ENCODE data around the gene TEKT3. TPM values are rescaled to one million over a fixed set of nuclear protein-coding genes. Genes with fewer than 3 reads are reported as not detected.

TEKT3 gene
- total and polyA plus RNA-seq, 5 donors: 0.32 to 0.81 (median 0.65) TPM; not detected in 1

- under 1% methylated on average over 17 of the region's 17 CpGs for WGBS
- peaks cover 17% of the 10 kb centered on the region for H3K4me1 ChIP-seq (ENCODE audit: control insufficient read depth, insufficient read depth, low read length)
Measured at GRCh38 chr17:15257258-15257788, 84.1 kb downstream of the TEKT3 start.

GRCh38 chr17:15256689-15257088, 84.7 kb downstream of the TEKT3 start:
- peaks cover 21% of the 10 kb centered on the region for H3K4me1 ChIP-seq (ENCODE audit: control insufficient read depth, insufficient read depth, low read length)
- 38% methylated on average over 7 of the region's 7 CpGs for WGBS
- ATAC-seq (no peak), DNase-seq (no peak)
- no peak overlapping the region for H3K4me3 ChIP-seq (ENCODE audit: low read length)
- no peaks in the 10 kb centered on the region for H3K9me3 ChIP-seq (ENCODE audit: control insufficient read depth, low read length)
- intact Hi-C loops (cut with DNase I): loop anchor here in 1 of 4 donors (5.0 kb wide), 1 partner anchor 246 kb away; no protein-coding TSS in a partner anchor
- H3K27ac ChIP-seq (ENCODE audit: low read length): peak overlapping the region; percentile 50
- H3K27me3 ChIP-seq (ENCODE audit: control insufficient read depth, insufficient read depth): no peaks in the 10 kb centered on the region

More at GRCh38 chr17:15257258-15257788, 84.1 kb downstream of the TEKT3 start:
- intact Hi-C loops (cut with DNase I): loop anchor here in 1 of 4 donors (5.0 kb wide), 1 partner anchor 245 kb away; no protein-coding TSS in a partner anchor
- ATAC-seq (peak; percentile 51 to 60), DNase-seq (peak; percentile 86 to 94 (median 94))
- Histone ChIP-seq H3K27ac (ENCODE audit: low read length) (peak overlapping the region; percentile 50), H3K27me3 (ENCODE audit: control insufficient read depth, insufficient read depth) (no peaks in the 10 kb centered on the region), H3K4me3 (ENCODE audit: low read length) (peak overlapping the region; percentile 12), H3K9me3 (ENCODE audit: control insufficient read depth, low read length) (no peaks in the 10 kb centered on the region)

- peak overlapping the region; percentile 33 for H3K27ac ChIP-seq (ENCODE audit: low read length)
- no peaks in the 10 kb centered on the region for H3K9me3 ChIP-seq (ENCODE audit: control insufficient read depth, low read length)
- no peak overlapping the region for H3K4me3 ChIP-seq (ENCODE audit: low read length)
- peak in 1 of 3 donors; percentile 69 for DNase-seq
- intact Hi-C loops (cut with DNase I): loop anchor here in 1 of 4 donors (5.0 kb wide), 1 partner anchor 246 kb away; no protein-coding TSS in a partner anchor
- H3K4me1 ChIP-seq (ENCODE audit: control insufficient read depth, insufficient read depth, low read length): peaks cover 21% of the 10 kb centered on the region
- no peaks in the 10 kb centered on the region for H3K27me3 ChIP-seq (ENCODE audit: control insufficient read depth, insufficient read depth)
- WGBS: 62% methylated on average over 13 of the region's 13 CpGs
- ATAC-seq: no peak
Measured at GRCh38 chr17:15255713-15256454, 85.5 kb downstream of the TEKT3 start.

Other genes starting within 250 kb of the TEKT3 start
- gene PMP22, start 76.3 kb downstream of the TEKT3 start, total RNA-seq: 100 to 1,000 TPM; 116 to 137 (median 123) TPM
- 127 TPM for gene PMP22, start 76.3 kb downstream of the TEKT3 start, polyA plus RNA-seq
- 1 to 10 TPM; 1.4 to 3.6 (median 2.3) TPM for gene CDRT4, start 126.0 kb upstream of the TEKT3 start, total RNA-seq
- gene CDRT4, start 126.0 kb upstream of the TEKT3 start, polyA plus RNA-seq: 2.7 TPM
- 1 to 10 TPM; 5.4 to 9.0 (median 6.8) TPM for gene TVP23C, start 221.9 kb upstream of the TEKT3 start, total RNA-seq
- gene TVP23C, start 221.9 kb upstream of the TEKT3 start, polyA plus RNA-seq: 3.5 TPM